Activated CD8-positive, alpha-beta memory T cell treated with anti-CD3 and anti-CD28 coated beads for 4 hours (primary cell): ENCODE results near the gene TMEM214.

Experiments
- DNase-seq, 2 donors: peaks; one replicate each; pipeline ENCODE4 v3.0.0-alpha.2; 2020; ENCODE audit warnings: low read depth in 2 of 2

Gene TMEM214

GRCh38 chr2:27084297-27085061, 51.7 kb downstream of the TMEM214 start:
- no peak for DNase-seq

GRCh38 chr2:27085062-27085672, 52.4 kb downstream of the TMEM214 start:
- DNase-seq = no peak

GRCh38 chr2:27085673-27086089, 52.9 kb downstream of the TMEM214 start:
- no peak for DNase-seq

GRCh38 chr2:27086090-27086723, 53.4 kb downstream of the TMEM214 start:
- DNase-seq = peak; percentile 93 to 97

GRCh38 chr2:27086724-27087593, 54.2 kb downstream of the TMEM214 start, which contains the start of gene KHK:
Gene KHK (plus strand): TSS chr2:27086772. CDS start chr2:27087260, 488 bp downstream.
- DNase-seq = no peak

- no peak for DNase-seq
Observed at GRCh38 chr2:27087823-27088410, 55.2 kb downstream of the TMEM214 start.

GRCh38 chr2:27088634-27089033, 55.9 kb downstream of the TMEM214 start:
- DNase-seq = no peak

- no peak for DNase-seq
Observed at GRCh38 chr2:27089111-27089954, 56.6 kb downstream of the TMEM214 start.
